Natural killer cell (primary cell): ENCODE data around the gene CD58. TPM values are rescaled to one million over a fixed set of nuclear protein-coding genes. Genes with fewer than 3 reads are reported as not detected.

Experiments used
- ATAC-seq, 3 donors: fragments of 150-1000 bp in 2 of 3; fragments of 200-7000 bp in 1 of 3; cut with Tn5 transposase; 1 replicate in 1 of 3; 2 replicates in 2 of 3; pipeline ENCODE4 v1.10.0; 2021; ENCODE audit warnings: mild to moderate bottlenecking in 2 of 3, moderate library complexity in 2 of 3
- DNase-seq, 2 donors: peaks; one replicate each; pipeline versions ENCODE4 v3.0.0 to v3.0.0-alpha.2; 2013 to 2021; ENCODE audit warnings: mixed read lengths in 1 of 2
- H3K27ac ChIP-seq: one replicate; pipeline ENCODE4 v1.5.1; 2013; ENCODE audit warnings: mild to moderate bottlenecking, low read length
- H3K27me3 ChIP-seq: one replicate; pipeline ENCODE4 v1.6.1; 2013; ENCODE audit warnings: low read length; ENCODE audit not compliant: control insufficient read depth, insufficient read depth
- H3K36me3 ChIP-seq: one replicate; pipeline ENCODE4 v1.6.1; 2013; ENCODE audit warnings: low read length; ENCODE audit not compliant: control insufficient read depth, insufficient read depth
- H3K4me1 ChIP-seq: one replicate; pipeline ENCODE4 v1.6.1; 2013; ENCODE audit warnings: low read length; ENCODE audit not compliant: control insufficient read depth, insufficient read depth
- H3K4me3 ChIP-seq: one replicate; pipeline ENCODE4 v1.5.1; 2013; ENCODE audit warnings: low read length
- H3K9me3 ChIP-seq: one replicate; pipeline ENCODE4 v1.6.1; 2013; ENCODE audit warnings: low read length; ENCODE audit not compliant: control insufficient read depth, insufficient read depth
- H3K27ac Mint-ChIP-seq, 2 donors: one replicate each; pipeline ENCODE4 v1.8.0; 2022; ENCODE audit warnings: mild to moderate bottlenecking in 2 of 2, mixed read lengths in 2 of 2, moderate library complexity in 1 of 2
- H3K27me3 Mint-ChIP-seq, 2 donors: one replicate each; pipeline ENCODE4 v1.8.0; 2022; ENCODE audit warnings: low read depth in 2 of 2, mixed read lengths in 2 of 2
- H3K36me3 Mint-ChIP-seq: one replicate; pipeline ENCODE4 v1.8.0; 2022; ENCODE audit warnings: mixed read lengths
- H3K4me1 Mint-ChIP-seq, 2 donors: one replicate each; pipeline ENCODE4 v1.8.0; 2022; ENCODE audit warnings: mixed read lengths in 2 of 2
- H3K4me3 Mint-ChIP-seq: one replicate; pipeline ENCODE4 v1.8.0; 2022; ENCODE audit warnings: mild to moderate bottlenecking, moderate library complexity, mixed read lengths
- H3K9me3 Mint-ChIP-seq, 2 donors: one replicate each; pipeline ENCODE4 v1.8.0; 2022; ENCODE audit warnings: mixed read lengths in 2 of 2
- WGBS: methylation state at CpG from one replicate; pipeline ENCODE4 v1.1.7; 2013; ENCODE audit warnings: missing lambda C conversion rate; ENCODE audit not compliant: insufficient coverage; 5-methylcytosine and 5-hydroxymethylcytosine counted together
- intact Hi-C: fragments of 100-400 bp; cut with micrococcal nuclease; formaldehyde crosslinking; loops from one replicate; pipeline ENCODE4 v1.14.2; 2022
- total RNA-seq, 4 donors: library from RNA; stranded (reverse); fragments of 120-200 nt in 1 of 4; gene quantifications; one replicate each; pipeline versions ENCODE4 v1.2.3 to v1.2.4, GENCODE V29; 2013 to 2022
- TF ChIP-seq, protein P1 (sequence below): fragments of 200-600 bp; IDR thresholded peaks from one replicate; pipeline ENCODE4 v1.8.0; 2022; ENCODE audit warnings: antibody characterized with exemption

Gene CD58
- total RNA-seq, 3 donors from 2014 or later (not counting 1 experiment from before 2014, with no cell fraction given): 27.4 to 34.0 (median 28.6) TPM

DNA sequence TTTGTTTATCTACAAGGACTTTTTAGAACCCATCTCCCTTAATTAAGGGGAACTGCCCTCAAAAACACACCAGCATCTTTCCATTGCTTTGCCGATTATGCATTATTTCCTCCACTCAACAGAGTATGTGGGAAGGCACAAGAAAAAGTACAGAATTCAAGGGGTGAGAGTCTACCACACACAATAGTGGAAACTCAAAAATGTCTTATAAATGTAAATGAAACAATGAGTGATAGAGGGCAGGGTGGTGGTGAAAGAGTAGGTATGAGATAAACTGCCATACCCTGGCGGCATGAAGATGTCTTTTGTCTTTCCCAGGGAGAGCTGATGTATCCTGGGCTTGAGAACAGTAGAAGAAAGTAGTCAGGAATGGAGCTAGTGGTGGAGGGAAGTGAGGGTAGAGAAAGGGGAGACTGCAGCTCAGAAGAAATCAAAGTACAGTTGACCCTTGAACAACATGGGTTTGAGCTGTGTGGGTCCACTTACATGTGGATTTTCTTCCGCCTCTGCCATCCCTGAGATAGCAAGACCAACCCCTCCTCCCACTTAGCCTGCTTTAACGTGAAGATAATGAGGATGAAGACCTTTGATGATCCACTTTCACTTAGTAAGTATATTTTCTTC lies 24.4 kb downstream of the CD58 start:
- no peaks in the 10 kb centered on the region for H3K9me3 ChIP-seq
- intact Hi-C loops: no loop called here
- Mint-ChIP-seq H3K36me3 (peaks cover 19% of the 10 kb centered on the region), H3K27me3 (no peaks in the 10 kb centered on the region), H3K4me3 (no peak overlapping the region), H3K4me1 (peaks cover 76 to 77% of the 10 kb centered on the region in 2 donors), H3K9me3 (no peaks in the 10 kb centered on the region), H3K27ac (peak overlapping the region; percentile 77 to 78)
- WGBS: 87% methylated on average over 2 of the region's 4 CpGs
- no peak for DNase-seq
- peaks cover 6% of the 10 kb centered on the region for H3K4me1 ChIP-seq
- H3K36me3 ChIP-seq: peaks cover 22% of the 10 kb centered on the region
- H3K4me3 ChIP-seq: no peak overlapping the region
- ATAC-seq: no peak
- no peaks in the 10 kb centered on the region for H3K27me3 ChIP-seq
- TF ChIP-seq, protein P1, sequence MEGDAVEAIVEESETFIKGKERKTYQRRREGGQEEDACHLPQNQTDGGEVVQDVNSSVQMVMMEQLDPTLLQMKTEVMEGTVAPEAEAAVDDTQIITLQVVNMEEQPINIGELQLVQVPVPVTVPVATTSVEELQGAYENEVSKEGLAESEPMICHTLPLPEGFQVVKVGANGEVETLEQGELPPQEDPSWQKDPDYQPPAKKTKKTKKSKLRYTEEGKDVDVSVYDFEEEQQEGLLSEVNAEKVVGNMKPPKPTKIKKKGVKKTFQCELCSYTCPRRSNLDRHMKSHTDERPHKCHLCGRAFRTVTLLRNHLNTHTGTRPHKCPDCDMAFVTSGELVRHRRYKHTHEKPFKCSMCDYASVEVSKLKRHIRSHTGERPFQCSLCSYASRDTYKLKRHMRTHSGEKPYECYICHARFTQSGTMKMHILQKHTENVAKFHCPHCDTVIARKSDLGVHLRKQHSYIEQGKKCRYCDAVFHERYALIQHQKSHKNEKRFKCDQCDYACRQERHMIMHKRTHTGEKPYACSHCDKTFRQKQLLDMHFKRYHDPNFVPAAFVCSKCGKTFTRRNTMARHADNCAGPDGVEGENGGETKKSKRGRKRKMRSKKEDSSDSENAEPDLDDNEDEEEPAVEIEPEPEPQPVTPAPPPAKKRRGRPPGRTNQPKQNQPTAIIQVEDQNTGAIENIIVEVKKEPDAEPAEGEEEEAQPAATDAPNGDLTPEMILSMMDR: no peak
- no peak overlapping the region for H3K27ac ChIP-seq

DNA sequence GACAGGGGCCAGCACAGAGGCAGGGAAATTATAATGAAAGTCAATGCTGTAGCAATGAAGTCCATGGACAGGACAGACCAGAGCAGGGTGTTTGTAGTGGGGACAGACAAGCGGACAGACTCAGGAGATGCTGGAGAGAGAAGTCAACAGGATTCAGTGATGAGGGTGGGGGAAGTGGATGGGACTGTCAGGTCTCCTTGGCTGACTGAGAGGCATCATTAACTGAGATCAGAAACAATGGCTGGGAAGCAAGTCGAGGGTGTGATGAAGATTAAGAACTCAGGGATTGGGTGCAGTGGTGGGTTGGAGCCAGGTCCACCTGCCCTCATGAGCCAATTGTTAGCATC lies 25.5 kb downstream of the CD58 start:
- intact Hi-C loops: no loop called here

DNA sequence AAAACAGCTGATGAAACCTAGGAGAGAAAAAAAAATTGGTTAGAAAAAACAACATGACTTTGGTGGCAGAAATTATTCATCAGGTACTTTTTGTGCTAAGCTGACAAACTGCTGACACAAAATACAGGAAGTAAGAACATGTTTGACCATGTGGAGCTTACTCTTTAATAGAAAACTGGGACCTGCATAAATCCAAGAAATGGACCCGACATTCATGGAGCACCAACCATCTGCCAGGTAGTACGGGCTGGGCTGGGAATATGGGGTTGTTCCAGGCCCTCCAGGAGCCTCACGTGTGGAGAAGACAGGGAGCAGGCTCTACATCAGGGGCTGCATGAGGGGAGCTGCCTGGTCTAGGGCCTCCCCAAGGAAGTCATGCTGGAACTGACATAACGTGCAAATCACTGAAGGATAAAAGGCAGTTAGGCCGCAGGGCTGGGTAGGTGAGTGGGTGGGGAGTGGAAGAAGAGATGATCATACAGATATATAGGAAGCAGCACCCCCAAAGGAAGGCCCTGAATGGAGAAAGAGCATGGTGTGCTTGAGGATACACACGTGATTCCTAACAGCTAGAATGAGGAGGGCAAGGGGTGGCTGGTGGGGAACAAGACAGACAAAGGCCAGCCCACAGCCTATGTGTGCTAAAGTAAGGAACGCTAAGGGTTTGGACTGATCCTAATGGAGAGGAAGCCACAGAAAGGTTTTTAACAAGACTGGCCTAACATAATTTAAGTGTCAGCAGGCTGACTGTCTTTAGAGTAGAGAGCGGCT lies 26.1 kb downstream of the CD58 start:
- intact Hi-C loops: no loop called here
- H3K4me3 ChIP-seq: no peak overlapping the region
- TF ChIP-seq, protein P1: no peak
- H3K4me1 Mint-ChIP-seq: peaks cover 74 to 75% of the 10 kb centered on the region in 2 donors
- no peaks in the 10 kb centered on the region for H3K27me3 ChIP-seq
- 74% methylated on average over 7 of the region's 8 CpGs for WGBS
- DNase-seq (no peak), ATAC-seq (peak in 1 of 3 donors; percentile 39)
- no peak overlapping the region for H3K27ac ChIP-seq
- peaks cover 12% of the 10 kb centered on the region for H3K4me1 ChIP-seq
- H3K27me3 Mint-ChIP-seq: no peaks in the 10 kb centered on the region
- peaks cover 24% of the 10 kb centered on the region for H3K36me3 ChIP-seq
- H3K9me3 ChIP-seq: no peaks in the 10 kb centered on the region
- H3K36me3 Mint-ChIP-seq: peaks cover 23% of the 10 kb centered on the region
- H3K9me3 Mint-ChIP-seq: no peaks in the 10 kb centered on the region
- H3K27ac Mint-ChIP-seq: peak overlapping the region; percentile 77 to 78
- H3K4me3 Mint-ChIP-seq: no peak overlapping the region

More for the DNA sequence above, 25.5 kb downstream of the CD58 start:
- Histone ChIP-seq H3K27ac (no peak overlapping the region), H3K36me3 (peaks cover 24% of the 10 kb centered on the region), H3K27me3 (no peaks in the 10 kb centered on the region), H3K9me3 (no peaks in the 10 kb centered on the region), H3K4me3 (no peak overlapping the region), H3K4me1 (peaks cover 12% of the 10 kb centered on the region)
- Mint-ChIP-seq H3K27me3 (no peaks in the 10 kb centered on the region), H3K4me1 (peaks cover 72 to 74% of the 10 kb centered on the region in 2 donors), H3K36me3 (peaks cover 23% of the 10 kb centered on the region), H3K9me3 (no peaks in the 10 kb centered on the region), H3K27ac (peak overlapping the region; percentile 77 to 78), H3K4me3 (no peak overlapping the region)
- WGBS: 98% methylated on average over 2 of the region's 2 CpGs
- ATAC-seq (no peak), DNase-seq (no peak)
- TF ChIP-seq, protein P1: no peak
